ENCODE results near the gene ORAI2.
"Not testable (repeated sequence)": the region's sequence is repeated elsewhere in the genome, so short reads cannot be mapped to it uniquely, and the experiment has no call there.

The ORAI2 gene

GRCh38 chr7:102396710-102397019 lies 36.7 kb upstream of the ORAI2 start:
- no peaks in the 10 kb centered on the region for H3K27me3 ChIP-seq
- peak overlapping the region; percentile 66 to 88 (median 82) for H3K27ac ChIP-seq
- no peaks in the 10 kb centered on the region for H3K9me3 ChIP-seq (replicated peaks in 1 of 11)
- no peak for TF ChIP-seq Cebpa-rat (IDR thresholded peaks at IDR 0.05)
- peaks cover 0 to 45% (median 7%) of the 10 kb centered on the region in 11 experiments; a peak in 9 of 22 replicates for H4K20me1 ChIP-seq
- H3K4me2 ChIP-seq: peak overlapping the region; percentile 78 to 99 (median 94)
- peaks cover 44 to 76% (median 70%) of the 10 kb centered on the region in 11 experiments for H3K36me3 ChIP-seq
- H3K4me1 ChIP-seq: peaks cover 17 to 24% (median 20%) of the 10 kb centered on the region in 10 experiments
- peak overlapping the region; percentile 88 to 96 (median 90) for H3K9ac ChIP-seq
- peak overlapping the region; percentile 83 to 98 (median 90) for H3K4me3 ChIP-seq

GRCh38 chr7:102398543-102398942 lies 34.8 kb upstream of the ORAI2 start:
- H3K36me3 ChIP-seq: peaks cover 51 to 76% (median 71%) of the 10 kb centered on the region in 11 experiments
- H4K20me1 ChIP-seq: peaks cover 0 to 52% (median 9%) of the 10 kb centered on the region in 11 experiments; a peak in 11 of 22 replicates
- peak in 4 of 11 experiments; percentile 10 to 68 (median 48); a peak in 3 of 22 replicates for TF ChIP-seq Cebpa-rat (IDR thresholded peaks at IDR 0.05)
- H3K27ac ChIP-seq: no peak overlapping the region
- peaks cover 20 to 28% (median 23%) of the 10 kb centered on the region in 10 experiments for H3K4me1 ChIP-seq
- H3K4me2 ChIP-seq: no peak overlapping the region
- H3K4me3 ChIP-seq: no peak overlapping the region
- H3K27me3 ChIP-seq: no peaks in the 10 kb centered on the region
- H3K9me3 ChIP-seq (replicated peaks in 1 of 11): no peaks in the 10 kb centered on the region
- H3K9ac ChIP-seq: peak overlapping the region in 1 of 11 experiments; percentile 2; a peak in 1 of 22 replicates

- H3K4me2 ChIP-seq: no peak overlapping the region
- peaks cover 61 to 78% (median 71%) of the 10 kb centered on the region in 11 experiments for H3K36me3 ChIP-seq
- H3K4me1 ChIP-seq: peaks cover 23 to 34% (median 29%) of the 10 kb centered on the region in 10 experiments
- H3K27ac ChIP-seq: no peak overlapping the region
- no peak for TF ChIP-seq Cebpa-rat (IDR thresholded peaks at IDR 0.05)
- no peaks in the 10 kb centered on the region for H3K27me3 ChIP-seq
- no peak overlapping the region for H3K4me3 ChIP-seq
- H3K9me3 ChIP-seq (replicated peaks in 1 of 11): no peaks in the 10 kb centered on the region
- peaks cover 0 to 58% (median 26%) of the 10 kb centered on the region in 11 experiments; a peak in 15 of 22 replicates for H4K20me1 ChIP-seq
- no peak overlapping the region for H3K9ac ChIP-seq
These were observed 33.0 kb upstream of the ORAI2 start for GRCh38 chr7:102400360-102400759.

- Histone ChIP-seq H3K27me3 (no peaks in the 10 kb centered on the region), H4K20me1 (peaks cover 0 to 67% (median 50%) of the 10 kb centered on the region in 11 experiments; a peak in 19 of 22 replicates), H3K4me3 (no peak overlapping the region), H3K4me2 (peak overlapping the region in 6 of 11 experiments; percentile 29 to 66 (median 62); a peak in 9 of 22 replicates), H3K9me3 (replicated peaks in 1 of 11) (no peaks in the 10 kb centered on the region), H3K4me1 (peaks cover 24 to 36% (median 33%) of the 10 kb centered on the region in 10 experiments), H3K36me3 (peaks cover 85 to 97% (median 94%) of the 10 kb centered on the region in 11 experiments), H3K27ac (peak overlapping the region in 8 of 11 experiments; percentile 29 to 77 (median 56); a peak in 11 of 22 replicates), H3K9ac (peak overlapping the region in 7 of 11 experiments; percentile 21 to 63 (median 41); a peak in 7 of 22 replicates)
- no peak for TF ChIP-seq Cebpa-rat (IDR thresholded peaks at IDR 0.05)
These were observed 29.8 kb upstream of the ORAI2 start for GRCh38 chr7:102403563-102403962.

- peaks cover 31 to 43% (median 39%) of the 10 kb centered on the region in 10 experiments for H3K4me1 ChIP-seq
- no peak overlapping the region for H3K4me3 ChIP-seq
- H3K27me3 ChIP-seq: no peaks in the 10 kb centered on the region
- peak overlapping the region in 9 of 11 experiments; percentile 9 to 63 (median 26); a peak in 10 of 22 replicates for H3K9ac ChIP-seq
- H3K9me3 ChIP-seq (replicated peaks in 1 of 11): peaks cover 0 to 5% (median 2%) of the 10 kb centered on the region in 11 experiments; a peak in 17 of 22 replicates
- peak overlapping the region; percentile 16 to 66 (median 48); a peak in 19 of 22 replicates for H3K4me2 ChIP-seq
- peak in 3 of 11 experiments; percentile 55 to 88 (median 60); a peak in 4 of 22 replicates for TF ChIP-seq Cebpa-rat (IDR thresholded peaks at IDR 0.05)
- H4K20me1 ChIP-seq: peaks cover 0 to 72% (median 50%) of the 10 kb centered on the region in 11 experiments; a peak in 19 of 22 replicates
- peaks cover 82 to 96% (median 91%) of the 10 kb centered on the region in 11 experiments for H3K36me3 ChIP-seq
- peak overlapping the region in 8 of 11 experiments; percentile 29 to 77 (median 56); a peak in 13 of 22 replicates for H3K27ac ChIP-seq
These were observed 29.1 kb upstream of the ORAI2 start for GRCh38 chr7:102404005-102404861.

GRCh38 chr7:102404862-102405188 lies 28.6 kb upstream of the ORAI2 start:
- peaks cover 34 to 46% (median 42%) of the 10 kb centered on the region in 10 experiments for H3K4me1 ChIP-seq
- H3K27me3 ChIP-seq, H3K9ac ChIP-seq, H3K4me3 ChIP-seq, H3K4me2 ChIP-seq, H3K27ac ChIP-seq: not testable (repeated sequence)
- peaks cover 0 to 72% (median 50%) of the 10 kb centered on the region in 11 experiments; a peak in 19 of 22 replicates for H4K20me1 ChIP-seq
- peaks cover 82 to 96% (median 91%) of the 10 kb centered on the region in 11 experiments for H3K36me3 ChIP-seq
- peaks cover under 1 to 11% (median 8%) of the 10 kb centered on the region in 11 experiments; a peak in 20 of 22 replicates for H3K9me3 ChIP-seq (replicated peaks in 1 of 11)

GRCh38 chr7:102407910-102408309 lies 25.5 kb upstream of the ORAI2 start:
- peaks cover 44 to 60% (median 54%) of the 10 kb centered on the region in 10 experiments for H3K4me1 ChIP-seq
- no peak for TF ChIP-seq Cebpa-rat (IDR thresholded peaks at IDR 0.05)
- no peak overlapping the region for H3K4me3 ChIP-seq
- no peaks in the 10 kb centered on the region for H3K27me3 ChIP-seq
- H3K9me3 ChIP-seq (replicated peaks in 1 of 11): peaks cover 4 to 18% (median 15%) of the 10 kb centered on the region in 11 experiments; a peak in 20 of 22 replicates
- H3K9ac ChIP-seq: peak overlapping the region in 9 of 11 experiments; percentile 7 to 61 (median 26); a peak in 16 of 22 replicates
- H4K20me1 ChIP-seq: peaks cover 0 to 96% (median 51%) of the 10 kb centered on the region in 11 experiments; a peak in 19 of 22 replicates
- H3K27ac ChIP-seq: peak overlapping the region in 8 of 11 experiments; percentile 25 to 67 (median 52); a peak in 16 of 22 replicates
- H3K36me3 ChIP-seq: peaks cover 77 to 96% (median 90%) of the 10 kb centered on the region in 11 experiments
- H3K4me2 ChIP-seq: peak overlapping the region; percentile 59 to 83 (median 72)

GRCh38 chr7:102408530-102408929 lies 24.8 kb upstream of the ORAI2 start:
- Histone ChIP-seq H3K27ac (peak overlapping the region in 8 of 11 experiments; percentile 25 to 67 (median 52); a peak in 16 of 22 replicates), H3K4me1 (peaks cover 42 to 58% (median 54%) of the 10 kb centered on the region in 10 experiments), H3K9me3 (replicated peaks in 1 of 11) (peaks cover 4 to 18% (median 15%) of the 10 kb centered on the region in 11 experiments; a peak in 20 of 22 replicates), H3K9ac (peak overlapping the region in 8 of 11 experiments; percentile 7 to 61 (median 24); a peak in 11 of 22 replicates), H3K36me3 (peaks cover 71 to 96% (median 90%) of the 10 kb centered on the region in 11 experiments), H3K4me2 (peak overlapping the region; percentile 59 to 83 (median 72)), H4K20me1 (peaks cover 0 to 95% (median 47%) of the 10 kb centered on the region in 11 experiments; a peak in 19 of 22 replicates)
- not testable (repeated sequence) for H3K4me3 ChIP-seq, H3K27me3 ChIP-seq
